Measurements from ENCODE around the gene GRK2.
"Not testable (repeated sequence)": the region's sequence is repeated elsewhere in the genome, so short reads cannot be mapped to it uniquely, and the experiment has no call there.

GRK2 gene

GRCh38 chr11:67316882-67317204, 50.6 kb downstream of the GRK2 start:
- H3K36me3 ChIP-seq (ENCODE audit: control insufficient read depth in 1 of 2, insufficient read depth in 2 of 2, low read length in 2 of 2) = no peaks in the 10 kb centered on the region
- H3K4me3 ChIP-seq (ENCODE audit: low read depth in 1 of 2, low read length in 2 of 2) = peak overlapping the region; percentile 79 to 90
- peaks cover 0 to 21% of the 10 kb centered on the region in 2 donors for H3K4me1 ChIP-seq (ENCODE audit: control insufficient read depth in 1 of 2, insufficient read depth in 2 of 2, low read length in 2 of 2)
- no peaks in the 10 kb centered on the region for H3K9me3 ChIP-seq (ENCODE audit: control insufficient read depth in 1 of 2, low read length in 2 of 2)
- no peaks in the 10 kb centered on the region for H3K27me3 ChIP-seq (ENCODE audit: low read depth, low read length)
- H3K27ac ChIP-seq (ENCODE audit: low read length) = peak overlapping the region; percentile 83

GRCh38 chr11:67317205-67317887, 51.1 kb downstream of the GRK2 start:
- no peaks in the 10 kb centered on the region for H3K9me3 ChIP-seq (ENCODE audit: control insufficient read depth in 1 of 2, low read length in 2 of 2)
- peak overlapping the region; percentile 83 for H3K27ac ChIP-seq (ENCODE audit: low read length)
- H3K36me3 ChIP-seq (ENCODE audit: control insufficient read depth in 1 of 2, insufficient read depth in 2 of 2, low read length in 2 of 2) = no peaks in the 10 kb centered on the region
- H3K27me3 ChIP-seq (ENCODE audit: low read depth, low read length) = no peaks in the 10 kb centered on the region
- peak overlapping the region; percentile 79 to 90 for H3K4me3 ChIP-seq (ENCODE audit: low read depth in 1 of 2, low read length in 2 of 2)
- peaks cover 0 to 21% of the 10 kb centered on the region in 2 donors for H3K4me1 ChIP-seq (ENCODE audit: control insufficient read depth in 1 of 2, insufficient read depth in 2 of 2, low read length in 2 of 2)

- no peaks in the 10 kb centered on the region for H3K27me3 ChIP-seq (ENCODE audit: low read depth, low read length)
- H3K36me3 ChIP-seq (ENCODE audit: control insufficient read depth in 1 of 2, insufficient read depth in 2 of 2, low read length in 2 of 2) = no peaks in the 10 kb centered on the region
- H3K9me3 ChIP-seq (ENCODE audit: control insufficient read depth in 1 of 2, low read length in 2 of 2) = no peaks in the 10 kb centered on the region
- peaks cover 0 to 21% of the 10 kb centered on the region in 2 donors for H3K4me1 ChIP-seq (ENCODE audit: control insufficient read depth in 1 of 2, insufficient read depth in 2 of 2, low read length in 2 of 2)
- peak overlapping the region; percentile 83 for H3K27ac ChIP-seq (ENCODE audit: low read length)
- peak overlapping the region; percentile 79 to 90 for H3K4me3 ChIP-seq (ENCODE audit: low read depth in 1 of 2, low read length in 2 of 2)
These were observed 51.7 kb downstream of the GRK2 start for GRCh38 chr11:67317888-67318555.

- peak overlapping the region; percentile 79 to 90 for H3K4me3 ChIP-seq (ENCODE audit: low read depth in 1 of 2, low read length in 2 of 2)
- not testable (repeated sequence) for H3K9me3 ChIP-seq (ENCODE audit: control insufficient read depth in 1 of 2, low read length in 2 of 2); H3K27me3 ChIP-seq (ENCODE audit: low read depth, low read length); H3K27ac ChIP-seq (ENCODE audit: low read length); H3K36me3 ChIP-seq (ENCODE audit: control insufficient read depth in 1 of 2, insufficient read depth in 2 of 2, low read length in 2 of 2)
- peaks cover 0 to 21% of the 10 kb centered on the region in 2 donors for H3K4me1 ChIP-seq (ENCODE audit: control insufficient read depth in 1 of 2, insufficient read depth in 2 of 2, low read length in 2 of 2)
These were observed 52.6 kb downstream of the GRK2 start for GRCh38 chr11:67318876-67319275.

- peaks cover 0 to 21% of the 10 kb centered on the region in 2 donors for H3K4me1 ChIP-seq (ENCODE audit: control insufficient read depth in 1 of 2, insufficient read depth in 2 of 2, low read length in 2 of 2)
- no peaks in the 10 kb centered on the region for H3K9me3 ChIP-seq (ENCODE audit: control insufficient read depth in 1 of 2, low read length in 2 of 2)
- H3K36me3 ChIP-seq (ENCODE audit: control insufficient read depth in 1 of 2, insufficient read depth in 2 of 2, low read length in 2 of 2) = no peaks in the 10 kb centered on the region
- H3K27ac ChIP-seq (ENCODE audit: low read length) = no peak overlapping the region
- H3K27me3 ChIP-seq (ENCODE audit: low read depth, low read length) = no peaks in the 10 kb centered on the region
- no peak overlapping the region for H3K4me3 ChIP-seq (ENCODE audit: low read depth in 1 of 2, low read length in 2 of 2)
These were observed 53.7 kb downstream of the GRK2 start for GRCh38 chr11:67320011-67320410.

GRCh38 chr11:67320691-67321090, 54.4 kb downstream of the GRK2 start:
- no peaks in the 10 kb centered on the region for H3K27me3 ChIP-seq (ENCODE audit: low read depth, low read length)
- H3K36me3 ChIP-seq (ENCODE audit: control insufficient read depth in 1 of 2, insufficient read depth in 2 of 2, low read length in 2 of 2) = no peaks in the 10 kb centered on the region
- H3K4me1 ChIP-seq (ENCODE audit: control insufficient read depth in 1 of 2, insufficient read depth in 2 of 2, low read length in 2 of 2) = peaks cover 0 to 21% of the 10 kb centered on the region in 2 donors
- no peak overlapping the region for H3K27ac ChIP-seq (ENCODE audit: low read length)
- no peaks in the 10 kb centered on the region for H3K9me3 ChIP-seq (ENCODE audit: control insufficient read depth in 1 of 2, low read length in 2 of 2)
- H3K4me3 ChIP-seq (ENCODE audit: low read depth in 1 of 2, low read length in 2 of 2) = no peak overlapping the region

GRCh38 chr11:67321313-67321871, 55.1 kb downstream of the GRK2 start:
- H3K27ac ChIP-seq (ENCODE audit: low read length) = no peak overlapping the region
- no peaks in the 10 kb centered on the region for H3K36me3 ChIP-seq (ENCODE audit: control insufficient read depth in 1 of 2, insufficient read depth in 2 of 2, low read length in 2 of 2)
- H3K27me3 ChIP-seq (ENCODE audit: low read depth, low read length) = no peaks in the 10 kb centered on the region
- H3K4me3 ChIP-seq (ENCODE audit: low read depth in 1 of 2, low read length in 2 of 2) = no peak overlapping the region
- peaks cover 0 to 21% of the 10 kb centered on the region in 2 donors for H3K4me1 ChIP-seq (ENCODE audit: control insufficient read depth in 1 of 2, insufficient read depth in 2 of 2, low read length in 2 of 2)
- no peaks in the 10 kb centered on the region for H3K9me3 ChIP-seq (ENCODE audit: control insufficient read depth in 1 of 2, low read length in 2 of 2)

GRCh38 chr11:67322049-67322448, 55.8 kb downstream of the GRK2 start:
- Histone ChIP-seq H3K27ac (ENCODE audit: low read length) (no peak overlapping the region), H3K4me1 (ENCODE audit: control insufficient read depth in 1 of 2, insufficient read depth in 2 of 2, low read length in 2 of 2) (peaks cover 0 to 21% of the 10 kb centered on the region in 2 donors), H3K4me3 (ENCODE audit: low read depth in 1 of 2, low read length in 2 of 2) (no peak overlapping the region), H3K36me3 (ENCODE audit: control insufficient read depth in 1 of 2, insufficient read depth in 2 of 2, low read length in 2 of 2) (no peaks in the 10 kb centered on the region), H3K9me3 (ENCODE audit: control insufficient read depth in 1 of 2, low read length in 2 of 2) (no peaks in the 10 kb centered on the region), H3K27me3 (ENCODE audit: low read depth, low read length) (no peaks in the 10 kb centered on the region)

GRCh38 chr11:67323526-67323925, 57.3 kb downstream of the GRK2 start:
- Histone ChIP-seq H3K36me3 (ENCODE audit: control insufficient read depth in 1 of 2, insufficient read depth in 2 of 2, low read length in 2 of 2) (no peaks in the 10 kb centered on the region), H3K27ac (ENCODE audit: low read length) (no peak overlapping the region), H3K4me1 (ENCODE audit: control insufficient read depth in 1 of 2, insufficient read depth in 2 of 2, low read length in 2 of 2) (peaks cover 0 to 13% of the 10 kb centered on the region in 2 donors), H3K27me3 (ENCODE audit: low read depth, low read length) (no peaks in the 10 kb centered on the region), H3K4me3 (ENCODE audit: low read depth in 1 of 2, low read length in 2 of 2) (no peak overlapping the region), H3K9me3 (ENCODE audit: control insufficient read depth in 1 of 2, low read length in 2 of 2) (no peaks in the 10 kb centered on the region)

- no peaks in the 10 kb centered on the region for H3K4me1 ChIP-seq (ENCODE audit: control insufficient read depth in 1 of 2, insufficient read depth in 2 of 2, low read length in 2 of 2)
- no peaks in the 10 kb centered on the region for H3K9me3 ChIP-seq (ENCODE audit: control insufficient read depth in 1 of 2, low read length in 2 of 2)
- no peaks in the 10 kb centered on the region for H3K36me3 ChIP-seq (ENCODE audit: control insufficient read depth in 1 of 2, insufficient read depth in 2 of 2, low read length in 2 of 2)
- H3K4me3 ChIP-seq (ENCODE audit: low read depth in 1 of 2, low read length in 2 of 2) = no peak overlapping the region
- H3K27me3 ChIP-seq (ENCODE audit: low read depth, low read length) = no peaks in the 10 kb centered on the region
- no peak overlapping the region for H3K27ac ChIP-seq (ENCODE audit: low read length)
These were observed 65.9 kb downstream of the GRK2 start for GRCh38 chr11:67332081-67332691.

Measured in muscle layer of duodenum (tissue), 2 donors.